Fibroblast of mammary gland (primary cell): ENCODE data around the gene OPN1SW.

Experiments used
- DNase-seq: peaks from one replicate; pipeline ENCODE4 v3.0.0-alpha.2; 2010; ENCODE audit warnings: low read depth
- H3K4me3 ChIP-seq: 2 replicates; pipeline ENCODE4 v1.5.1; 2011; ENCODE audit warnings: low read depth, mild to moderate bottlenecking, low read length, moderate library complexity; ENCODE audit not compliant: control insufficient read depth
- TF ChIP-seq, protein P1 (sequence below): conservative IDR thresholded peaks from 2 replicates; pipeline ENCODE4 v1.5.1; 2011; ENCODE audit warnings: low read depth, low read length, inconsistent platforms; ENCODE audit not compliant: control insufficient read depth, insufficient read depth

Gene OPN1SW

DNA sequence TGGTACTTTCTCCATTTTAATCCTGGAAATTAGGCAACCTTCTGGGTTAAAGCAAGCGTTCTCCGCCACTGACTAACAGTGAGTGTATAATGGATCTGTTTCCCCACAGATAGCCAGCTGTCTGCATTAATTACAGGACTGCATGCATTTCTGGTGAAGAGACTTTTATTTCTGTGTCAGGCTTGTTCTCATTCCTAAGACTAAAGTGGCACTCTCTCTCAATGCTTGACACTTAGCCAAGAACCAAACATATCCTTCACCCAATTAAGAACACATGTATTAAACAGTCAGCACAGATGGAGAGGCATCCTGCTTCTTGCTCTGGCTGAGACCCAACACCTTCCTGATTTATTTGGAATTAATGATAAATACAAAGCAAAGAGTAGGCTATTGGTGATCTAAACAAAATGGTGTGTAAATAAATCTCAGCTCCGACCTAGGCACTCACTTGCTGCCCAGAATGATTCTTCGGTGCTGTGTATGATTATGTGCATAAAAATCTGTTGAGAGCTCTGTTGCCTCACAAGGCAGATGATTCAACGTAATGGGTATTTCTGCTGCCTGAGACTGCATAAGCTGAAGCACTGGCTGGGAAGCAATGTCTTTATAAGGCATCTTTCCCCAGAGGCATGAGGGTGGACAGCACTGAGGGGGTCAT lies 19.6 kb downstream of the OPN1SW start:
- peak; percentile 98 for DNase-seq
- TF ChIP-seq, protein P1, sequence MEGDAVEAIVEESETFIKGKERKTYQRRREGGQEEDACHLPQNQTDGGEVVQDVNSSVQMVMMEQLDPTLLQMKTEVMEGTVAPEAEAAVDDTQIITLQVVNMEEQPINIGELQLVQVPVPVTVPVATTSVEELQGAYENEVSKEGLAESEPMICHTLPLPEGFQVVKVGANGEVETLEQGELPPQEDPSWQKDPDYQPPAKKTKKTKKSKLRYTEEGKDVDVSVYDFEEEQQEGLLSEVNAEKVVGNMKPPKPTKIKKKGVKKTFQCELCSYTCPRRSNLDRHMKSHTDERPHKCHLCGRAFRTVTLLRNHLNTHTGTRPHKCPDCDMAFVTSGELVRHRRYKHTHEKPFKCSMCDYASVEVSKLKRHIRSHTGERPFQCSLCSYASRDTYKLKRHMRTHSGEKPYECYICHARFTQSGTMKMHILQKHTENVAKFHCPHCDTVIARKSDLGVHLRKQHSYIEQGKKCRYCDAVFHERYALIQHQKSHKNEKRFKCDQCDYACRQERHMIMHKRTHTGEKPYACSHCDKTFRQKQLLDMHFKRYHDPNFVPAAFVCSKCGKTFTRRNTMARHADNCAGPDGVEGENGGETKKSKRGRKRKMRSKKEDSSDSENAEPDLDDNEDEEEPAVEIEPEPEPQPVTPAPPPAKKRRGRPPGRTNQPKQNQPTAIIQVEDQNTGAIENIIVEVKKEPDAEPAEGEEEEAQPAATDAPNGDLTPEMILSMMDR = no peak
- H3K4me3 ChIP-seq = no peak overlapping the region

DNA sequence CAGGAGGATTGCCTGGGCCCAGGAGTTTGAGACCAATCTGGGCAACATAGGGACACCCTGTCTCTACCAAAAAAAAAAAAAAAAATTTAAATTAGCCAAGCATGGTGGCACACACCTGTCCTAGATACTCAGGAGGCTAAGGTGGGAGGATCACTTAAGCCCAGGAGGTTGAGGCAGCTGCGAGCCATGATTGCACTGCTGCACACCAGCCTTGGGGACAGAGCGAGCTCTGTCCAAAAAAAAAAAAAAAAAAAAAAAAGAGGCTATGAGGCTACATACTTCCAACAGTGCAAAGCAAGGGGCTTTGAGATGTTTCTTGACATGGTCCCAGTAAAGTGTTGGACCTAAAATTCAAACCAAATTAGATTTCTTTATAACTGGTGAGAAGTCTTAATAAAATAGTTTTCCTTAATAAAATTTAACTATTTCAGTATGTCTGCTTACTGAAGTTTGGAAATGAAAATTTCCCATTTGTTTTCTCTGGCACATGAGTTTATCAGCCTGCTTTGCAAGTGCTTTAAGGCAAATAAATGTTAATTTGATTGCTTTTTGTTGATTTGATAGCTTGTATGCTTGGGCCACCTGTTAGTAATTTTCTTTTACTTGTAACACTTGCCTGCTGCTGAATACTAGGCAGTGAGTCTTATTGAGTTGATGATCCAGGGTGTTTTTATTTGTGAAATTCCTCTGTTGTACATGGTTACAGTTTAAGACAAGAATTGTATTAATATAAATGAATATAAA lies 20.3 kb downstream of the OPN1SW start:
- TF ChIP-seq, protein P1 = no peak
- no peak overlapping the region for H3K4me3 ChIP-seq
- DNase-seq = no peak

DNA sequence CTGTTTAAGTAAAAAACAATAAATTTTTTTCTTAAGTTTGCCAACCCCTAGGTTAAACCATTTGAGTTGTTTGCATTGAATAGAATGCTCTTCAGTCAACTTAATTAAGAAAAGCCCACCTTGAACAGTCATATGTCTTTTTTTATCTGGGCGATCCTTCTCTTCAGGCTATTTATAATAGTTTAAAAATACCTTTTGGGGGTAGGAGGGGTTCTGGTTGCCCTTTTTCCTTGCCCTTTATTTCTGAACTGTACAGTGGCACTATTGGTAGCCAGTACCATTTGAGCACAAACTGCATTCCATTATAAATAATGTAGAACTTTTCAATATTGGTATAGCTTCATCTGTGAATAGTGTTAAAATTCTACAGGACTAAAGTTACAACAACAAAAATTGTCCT lies 23.3 kb downstream of the OPN1SW start:
- no peak overlapping the region for H3K4me3 ChIP-seq
- no peak for DNase-seq
- TF ChIP-seq, protein P1 = no peak

DNA sequence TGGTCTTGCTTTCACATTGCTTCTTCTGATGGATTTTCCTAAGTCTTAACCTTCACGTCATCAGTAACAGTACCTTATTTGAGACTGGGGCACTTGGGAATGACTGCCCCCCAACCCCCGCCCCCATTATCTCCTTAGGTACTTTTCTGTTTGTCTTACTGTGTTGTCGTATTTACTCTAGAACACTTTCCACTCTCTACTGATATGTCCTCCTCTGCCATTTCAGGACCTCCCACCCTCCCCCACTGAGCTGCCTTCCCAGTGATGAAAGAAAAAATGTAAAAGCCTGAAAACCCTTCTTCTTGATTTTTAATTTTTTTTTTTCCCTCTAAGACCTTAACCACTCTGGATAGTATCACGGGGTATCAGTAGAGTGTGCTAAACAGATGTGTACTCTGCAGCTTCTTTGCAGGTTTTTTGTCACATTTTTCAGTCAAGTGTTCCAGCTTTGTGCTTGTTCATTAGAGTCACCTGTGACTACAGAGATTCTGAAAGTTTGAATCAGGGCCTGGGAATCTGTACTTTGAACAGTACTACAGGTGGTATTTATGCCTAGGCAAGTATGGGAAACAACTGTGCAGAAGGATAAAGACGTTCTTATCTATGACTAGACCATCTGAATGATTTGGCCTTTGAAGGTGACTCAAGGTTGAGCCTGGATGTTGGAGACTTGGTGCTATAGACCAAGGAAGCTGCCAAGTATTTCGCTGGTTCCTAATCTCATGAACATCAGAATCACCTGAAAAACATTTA lies 28.1 kb downstream of the OPN1SW start:
- no peak overlapping the region for H3K4me3 ChIP-seq
- TF ChIP-seq, protein P1 = no peak
- DNase-seq = no peak

DNA sequence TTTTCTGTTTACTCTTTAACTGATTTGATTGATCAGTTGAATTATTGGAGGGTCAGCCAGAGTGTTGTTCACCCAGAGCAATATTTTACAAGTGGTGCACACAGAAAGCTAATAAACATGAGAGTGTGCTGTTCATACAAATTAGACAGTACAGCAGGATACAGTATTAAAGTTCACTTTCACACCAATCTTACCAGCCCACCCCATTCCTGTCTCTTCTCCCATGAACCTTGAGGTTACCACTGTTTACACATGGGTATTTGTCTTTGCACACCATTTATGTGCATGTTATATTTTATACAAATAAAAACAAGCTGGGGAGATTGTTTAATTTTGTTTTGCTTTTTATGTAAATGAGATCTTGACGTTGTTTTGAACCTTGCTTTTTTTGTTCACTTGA lies 29.9 kb downstream of the OPN1SW start:
- TF ChIP-seq, protein P1 = no peak
- DNase-seq = no peak
- H3K4me3 ChIP-seq = no peak overlapping the region

DNA sequence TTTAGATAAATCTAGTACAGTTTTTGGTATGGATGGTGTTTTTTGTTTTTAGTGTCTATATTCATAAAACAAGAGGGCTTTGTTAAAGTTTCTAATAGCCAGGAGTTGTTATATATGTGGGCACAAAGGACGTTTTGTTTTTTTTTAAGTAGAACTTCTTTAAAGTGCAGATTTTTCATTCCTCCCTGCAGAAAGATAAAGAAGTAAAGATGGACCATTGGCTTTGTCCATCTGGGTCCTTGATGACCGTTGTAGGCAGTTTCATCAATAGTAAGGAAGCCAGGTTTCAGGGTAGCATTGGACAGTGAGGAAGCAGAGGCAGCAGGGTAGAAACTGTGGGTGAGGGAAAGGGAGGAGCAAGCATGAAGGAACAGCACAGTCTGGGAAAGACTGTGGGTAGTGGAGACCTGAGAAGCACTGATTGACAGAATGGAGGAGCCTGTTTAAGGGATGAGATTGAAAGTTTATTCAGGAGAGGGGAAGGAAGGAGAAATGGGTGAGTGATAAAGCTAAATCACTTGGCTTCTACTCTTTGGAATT lies 31.2 kb downstream of the OPN1SW start:
- DNase-seq = no peak
- no peak overlapping the region for H3K4me3 ChIP-seq
- TF ChIP-seq, protein P1 = no peak
